Neural crest cell (in vitro differentiated cells): ENCODE data around the gene HNRNPA2B1. TPM values are rescaled to one million over a fixed set of nuclear protein-coding genes. Genes with fewer than 3 reads are reported as not detected.

Experiments used
- DNase-seq: peaks from one replicate; pipeline ENCODE4 v3.0.0; 2021; ENCODE audit warnings: low read depth, mixed read lengths, low spot score
- H3K27ac Mint-ChIP-seq: one replicate; pipeline ENCODE4 v1.8.0; 2021; ENCODE audit warnings: mild to moderate bottlenecking, mixed read lengths; ENCODE audit not compliant: unreplicated experiment
- H3K27me3 Mint-ChIP-seq: 2 replicates; pipeline ENCODE4 v1.8.0; 2021; ENCODE audit warnings: low read depth, mild to moderate bottlenecking, mixed read lengths
- H3K36me3 Mint-ChIP-seq: 2 replicates; pipeline ENCODE4 v1.8.0; 2021; ENCODE audit warnings: low read depth, mild to moderate bottlenecking, mixed read lengths
- H3K4me1 Mint-ChIP-seq: 2 replicates; pipeline ENCODE4 v1.8.0; 2021; ENCODE audit warnings: mixed read lengths
- H3K4me3 Mint-ChIP-seq: one replicate; pipeline ENCODE4 v1.8.0; 2021; ENCODE audit warnings: mild to moderate bottlenecking, mixed read lengths
- H3K9me3 Mint-ChIP-seq: 2 replicates; pipeline ENCODE4 v1.8.0; 2021; ENCODE audit warnings: mixed read lengths
- total RNA-seq: library from RNA; stranded (reverse); gene quantifications from 2 replicates; pipeline ENCODE4 v1.2.1, GENCODE V29; 2021
- TF ChIP-seq, protein P1 (sequence below): fragments of 200-600 bp; sonication (generic); conservative IDR thresholded peaks from 2 replicates; pipeline ENCODE4 v1.5.0; 2021; ENCODE audit warnings: antibody characterized with exemption, mild to moderate bottlenecking

HNRNPA2B1 gene
- total RNA-seq, 1 donor from 2014 or later, result 1,068 TPM

DNA sequence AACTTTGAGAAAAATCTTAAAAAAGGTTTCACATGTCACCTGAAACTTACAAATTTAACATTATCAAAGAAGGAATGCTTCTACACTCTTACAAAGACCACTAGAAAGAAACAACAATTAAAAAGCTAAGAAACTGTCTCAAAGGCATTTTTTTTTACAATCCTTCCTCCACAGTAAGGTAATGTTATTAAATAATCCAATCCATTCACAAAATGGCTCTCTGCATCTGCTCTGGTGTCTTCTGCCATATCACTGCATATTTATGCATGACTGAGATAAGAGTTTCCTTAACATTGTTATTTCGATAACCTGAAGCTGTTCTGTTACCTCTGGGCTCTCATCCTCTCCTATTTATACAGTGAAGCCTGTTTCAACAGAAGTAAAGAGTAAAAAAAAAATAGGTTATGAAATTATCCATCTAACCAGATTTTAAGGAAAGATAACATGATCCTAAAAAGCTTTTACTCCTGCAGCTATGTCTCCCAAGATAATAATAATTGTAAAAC, 8.5 kb downstream of the HNRNPA2B1 start:
- TF ChIP-seq, protein P1, sequence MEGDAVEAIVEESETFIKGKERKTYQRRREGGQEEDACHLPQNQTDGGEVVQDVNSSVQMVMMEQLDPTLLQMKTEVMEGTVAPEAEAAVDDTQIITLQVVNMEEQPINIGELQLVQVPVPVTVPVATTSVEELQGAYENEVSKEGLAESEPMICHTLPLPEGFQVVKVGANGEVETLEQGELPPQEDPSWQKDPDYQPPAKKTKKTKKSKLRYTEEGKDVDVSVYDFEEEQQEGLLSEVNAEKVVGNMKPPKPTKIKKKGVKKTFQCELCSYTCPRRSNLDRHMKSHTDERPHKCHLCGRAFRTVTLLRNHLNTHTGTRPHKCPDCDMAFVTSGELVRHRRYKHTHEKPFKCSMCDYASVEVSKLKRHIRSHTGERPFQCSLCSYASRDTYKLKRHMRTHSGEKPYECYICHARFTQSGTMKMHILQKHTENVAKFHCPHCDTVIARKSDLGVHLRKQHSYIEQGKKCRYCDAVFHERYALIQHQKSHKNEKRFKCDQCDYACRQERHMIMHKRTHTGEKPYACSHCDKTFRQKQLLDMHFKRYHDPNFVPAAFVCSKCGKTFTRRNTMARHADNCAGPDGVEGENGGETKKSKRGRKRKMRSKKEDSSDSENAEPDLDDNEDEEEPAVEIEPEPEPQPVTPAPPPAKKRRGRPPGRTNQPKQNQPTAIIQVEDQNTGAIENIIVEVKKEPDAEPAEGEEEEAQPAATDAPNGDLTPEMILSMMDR, result no peak
- H3K4me3 Mint-ChIP-seq, result peak overlapping the region; percentile 100
- peaks cover 81% of the 10 kb centered on the region for H3K4me1 Mint-ChIP-seq
- H3K36me3 Mint-ChIP-seq, result peaks cover 83% of the 10 kb centered on the region
- H3K9me3 Mint-ChIP-seq, result no peaks in the 10 kb centered on the region
- no peak for DNase-seq
- H3K27ac Mint-ChIP-seq, result no peak overlapping the region
- H3K27me3 Mint-ChIP-seq, result peaks cover 63% of the 10 kb centered on the region

DNA sequence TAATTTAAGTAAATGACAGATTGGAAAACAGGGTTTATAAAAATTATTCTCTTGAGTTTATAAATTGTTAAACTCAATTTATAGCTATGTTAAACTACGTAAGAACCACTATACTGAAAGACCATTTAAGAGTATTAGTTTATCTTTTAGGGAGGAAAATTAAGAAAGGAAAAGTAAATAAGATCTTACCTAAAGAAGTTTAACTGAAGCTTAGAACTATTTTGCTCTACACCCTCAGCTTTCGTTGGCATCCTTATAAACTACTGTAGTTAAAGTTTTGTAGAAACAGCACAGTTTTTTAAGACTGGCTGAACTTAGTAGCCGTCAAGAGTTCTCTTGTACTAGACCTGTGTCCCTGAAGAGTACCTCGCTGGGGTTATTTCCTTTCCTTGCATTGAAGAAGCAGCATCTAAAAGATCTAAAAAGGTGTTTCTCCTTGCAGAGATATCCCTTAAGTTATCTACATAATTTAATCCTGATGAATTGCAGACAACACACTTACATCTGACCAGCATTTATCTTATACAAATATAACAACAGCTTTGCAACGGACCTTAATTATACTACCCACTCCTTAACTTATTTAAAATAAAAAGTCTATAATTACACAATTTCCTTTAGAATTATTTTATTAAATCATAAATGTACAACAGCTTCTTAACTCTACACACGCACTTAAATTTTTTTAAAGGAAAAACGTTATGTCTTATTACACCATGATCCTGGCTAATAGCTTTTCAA, 9.1 kb downstream of the HNRNPA2B1 start:
- H3K27ac Mint-ChIP-seq, result no peak overlapping the region
- no peak for DNase-seq
- H3K4me1 Mint-ChIP-seq, result peaks cover 79% of the 10 kb centered on the region
- peaks cover 79% of the 10 kb centered on the region for H3K36me3 Mint-ChIP-seq
- H3K4me3 Mint-ChIP-seq, result peak overlapping the region; percentile 100
- H3K27me3 Mint-ChIP-seq, result peaks cover 61% of the 10 kb centered on the region
- peaks cover under 1% of the 10 kb centered on the region for H3K9me3 Mint-ChIP-seq
- TF ChIP-seq, protein P1, result no peak

DNA sequence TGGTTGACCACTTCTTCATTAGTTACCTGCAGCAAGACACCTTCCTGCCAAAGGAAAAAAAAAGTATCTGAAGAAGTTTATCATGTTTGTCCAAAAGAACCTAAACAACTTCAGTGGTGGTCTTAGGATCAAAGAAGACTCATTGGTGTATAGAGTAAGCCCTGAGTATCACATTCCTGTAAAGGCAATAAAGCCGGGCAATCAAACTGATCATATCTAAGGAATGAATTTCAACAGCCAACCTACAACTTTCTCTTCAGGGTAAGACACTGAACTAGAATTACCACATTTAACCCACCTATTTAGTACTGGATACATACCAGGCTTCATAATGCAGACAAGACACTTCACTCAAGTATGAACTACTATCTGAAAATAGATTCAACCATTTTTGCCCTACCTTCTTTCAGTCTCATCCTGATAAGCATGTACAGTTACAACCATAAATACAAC, 10.1 kb downstream of the HNRNPA2B1 start:
- TF ChIP-seq, protein P1, result no peak
- peaks cover 58% of the 10 kb centered on the region for H3K27me3 Mint-ChIP-seq
- no peak overlapping the region for H3K27ac Mint-ChIP-seq
- peaks cover 75% of the 10 kb centered on the region for H3K36me3 Mint-ChIP-seq
- peak overlapping the region; percentile 47 for H3K4me3 Mint-ChIP-seq
- peaks cover 75% of the 10 kb centered on the region for H3K4me1 Mint-ChIP-seq
- no peak for DNase-seq
- peaks cover 2% of the 10 kb centered on the region for H3K9me3 Mint-ChIP-seq

DNA sequence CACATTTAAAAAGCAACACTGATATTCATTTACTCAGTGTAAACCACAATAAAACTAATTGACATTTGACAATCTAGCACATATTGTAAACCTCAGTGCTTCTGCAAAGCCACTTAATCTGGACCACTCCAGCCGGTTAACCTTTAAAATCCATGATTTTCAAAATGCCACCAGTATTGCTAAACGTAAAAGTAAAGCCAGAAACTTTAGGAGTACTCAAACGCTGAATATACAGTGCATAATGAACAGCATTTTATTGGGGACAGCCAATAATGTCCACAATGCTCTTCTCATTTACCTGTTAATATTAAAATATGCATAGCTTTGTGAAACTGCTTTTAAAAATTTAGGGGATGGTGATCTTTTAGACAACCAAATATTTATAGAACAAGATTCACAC, 10.8 kb downstream of the HNRNPA2B1 start:
- Mint-ChIP-seq H3K9me3 (peaks cover 2% of the 10 kb centered on the region), H3K27me3 (peaks cover 56% of the 10 kb centered on the region), H3K4me3 (peak overlapping the region; percentile 36), H3K4me1 (peaks cover 77% of the 10 kb centered on the region), H3K36me3 (peaks cover 77% of the 10 kb centered on the region), H3K27ac (no peak overlapping the region)
- no peak for DNase-seq
- TF ChIP-seq, protein P1, result no peak

DNA sequence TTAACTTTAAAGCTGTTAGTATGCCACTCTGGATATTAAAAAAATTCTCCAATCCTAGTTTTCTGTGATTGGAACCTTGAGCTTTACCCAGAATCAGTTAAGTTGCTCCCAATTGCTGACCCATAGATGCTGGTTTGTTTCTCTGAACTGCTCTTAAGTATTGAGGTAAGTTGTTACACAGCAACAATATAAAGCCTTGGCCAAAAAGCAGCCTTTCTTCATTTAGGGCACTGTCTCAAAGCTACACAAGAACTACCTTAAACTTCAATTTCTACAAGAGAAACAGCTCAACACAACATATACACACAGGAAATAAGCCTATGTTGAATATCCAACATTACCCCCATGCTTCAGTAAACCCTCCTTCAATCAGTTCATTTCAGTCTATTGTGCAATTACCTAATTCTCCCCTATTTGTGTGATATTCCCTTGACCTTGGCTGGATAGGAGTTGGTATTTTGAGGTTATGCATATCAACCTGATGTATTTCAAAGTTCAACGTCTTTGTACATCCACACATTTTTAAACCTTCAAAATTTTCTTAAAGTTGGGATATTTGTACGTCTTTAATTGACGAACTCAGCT, 11.5 kb downstream of the HNRNPA2B1 start:
- Mint-ChIP-seq H3K27ac (no peak overlapping the region), H3K36me3 (peaks cover 71% of the 10 kb centered on the region), H3K9me3 (peaks cover 2% of the 10 kb centered on the region), H3K4me1 (peaks cover 77% of the 10 kb centered on the region), H3K27me3 (peaks cover 52% of the 10 kb centered on the region), H3K4me3 (peak overlapping the region; percentile 63)
- TF ChIP-seq, protein P1, result no peak
- DNase-seq, result no peak
